ENCODE results near the gene SDE2.
"Not testable (repeated sequence)": the region's sequence is repeated elsewhere in the genome, so short reads cannot be mapped to it uniquely, and the experiment has no call there.

Gene SDE2

GRCh38 chr1:226004396-226004795 lies 5.3 kb upstream of the SDE2 start:
- DNase-seq = no peak

GRCh38 chr1:226003502-226004170 lies 4.5 kb upstream of the SDE2 start:
- DNase-seq = no peak

- DNase-seq = peak; percentile 69
Measured at GRCh38 chr1:226002667-226003501, 3.7 kb upstream of the SDE2 start.

- DNase-seq = peak; percentile 87
Measured at GRCh38 chr1:226001963-226002666, 3.0 kb upstream of the SDE2 start.

GRCh38 chr1:226001088-226001487 lies 1.9 kb upstream of the SDE2 start:
- DNase-seq = no peak

- not testable (repeated sequence) for DNase-seq
Measured at GRCh38 chr1:226000493-226001081, 1.4 kb upstream of the SDE2 start.

GRCh38 chr1:225999912-226000337 lies 782 bp upstream of the SDE2 start:
- DNase-seq = no peak

- no peak for DNase-seq
Measured at GRCh38 chr1:225998560-225999226, 450 bp downstream of the SDE2 start.

GRCh38 chr1:225996946-225997545 lies 2.1 kb downstream of the SDE2 start:
- DNase-seq = no peak

GRCh38 chr1:225995919-225996864 lies 3.0 kb downstream of the SDE2 start:
- no peak for DNase-seq

- DNase-seq = no peak
Measured at GRCh38 chr1:225990705-225991464, 8.3 kb downstream of the SDE2 start.

GRCh38 chr1:225987491-225988316 lies 11.4 kb downstream of the SDE2 start:
- peak; percentile 30 for DNase-seq

- no peak for DNase-seq
Measured at GRCh38 chr1:225981714-225982113, 17.4 kb downstream of the SDE2 start.

GRCh38 chr1:225980005-225980836 lies 18.9 kb downstream of the SDE2 start:
- DNase-seq = peak; percentile 18

- DNase-seq = no peak
Measured at GRCh38 chr1:225979421-225979820, 19.7 kb downstream of the SDE2 start.

GRCh38 chr1:225977937-225978748 lies 21.0 kb downstream of the SDE2 start:
- DNase-seq = no peak

GRCh38 chr1:225975146-225975545 lies 24.0 kb downstream of the SDE2 start:
- not testable (repeated sequence) for DNase-seq

All from NCI-H2081 treated with DMSO at 0.1 percent for 48 hours (cell line).